Activated CD4-positive, CD25-positive, alpha-beta regulatory T cell treated with anti-CD3 and anti-CD28 coated beads, Interleukin-2, amount 50 U/mL, for 16 hours (primary cell): Measurements from ENCODE around the gene CAPN10.

Experiments
- DNase-seq: peaks from one replicate; pipeline ENCODE4 v3.0.0-alpha.2; 2020; ENCODE audit warnings: low read depth, low spot score

Gene CAPN10

DNA sequence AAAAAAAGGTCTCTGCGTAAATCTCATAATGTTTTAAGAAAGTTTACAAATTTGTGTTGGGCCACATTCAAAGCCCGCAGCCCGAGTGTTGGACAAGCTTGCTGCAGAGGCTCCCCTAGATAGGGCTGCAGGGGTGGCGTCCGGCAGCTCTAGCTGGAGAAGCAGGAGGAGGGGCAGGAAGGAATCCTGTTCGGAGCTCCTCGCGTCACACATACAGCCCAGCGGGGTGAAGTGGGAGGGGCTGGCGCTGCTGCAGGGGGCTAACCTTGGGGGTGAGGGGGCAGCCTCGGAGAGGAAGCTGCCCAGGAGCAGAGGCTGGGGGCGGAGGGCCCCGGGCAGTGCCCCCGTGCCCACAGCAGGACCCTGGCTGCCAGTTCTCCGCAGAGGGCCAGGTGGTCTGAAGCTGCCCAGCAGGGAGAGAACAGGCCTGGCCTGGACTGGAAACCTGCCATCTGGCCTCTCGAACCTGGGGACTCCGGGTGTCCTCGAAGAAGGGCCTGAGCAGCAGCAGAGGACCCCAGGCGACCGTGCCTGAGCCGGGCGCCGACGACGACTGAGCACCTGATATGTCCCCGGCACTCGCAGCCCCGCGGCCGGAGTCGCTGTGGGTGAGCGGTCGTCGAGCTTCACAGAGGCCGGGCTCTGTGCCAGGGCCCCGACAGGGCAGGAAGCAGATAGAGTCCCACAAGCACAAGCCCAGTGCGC, 36.1 kb downstream of the CAPN10 start:
- no peak for DNase-seq

DNA sequence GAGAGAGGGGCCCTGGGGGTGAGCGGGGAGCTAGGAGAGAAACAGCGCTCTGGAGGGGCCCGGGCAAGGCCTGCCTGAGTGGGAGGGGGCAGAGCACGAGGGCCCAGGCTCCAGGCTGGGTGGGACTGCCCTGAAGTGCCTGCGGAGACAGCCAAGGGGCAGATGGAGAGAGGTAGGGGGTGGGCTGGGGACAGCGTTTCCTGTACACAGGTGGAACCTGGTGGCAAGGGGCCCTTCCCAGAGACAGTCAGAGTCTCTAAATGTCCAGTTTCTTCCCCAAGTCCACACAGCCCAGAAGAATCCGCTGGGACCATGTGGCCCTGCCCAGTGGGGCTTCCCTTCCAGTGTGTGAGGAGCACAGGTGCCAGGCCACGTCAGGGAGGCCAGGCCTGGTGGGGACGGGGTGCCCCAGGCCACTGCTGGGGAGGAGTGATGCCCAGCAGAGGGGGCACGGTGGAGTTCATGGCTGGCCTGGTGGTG, 37.0 kb downstream of the CAPN10 start:
- no peak for DNase-seq

DNA sequence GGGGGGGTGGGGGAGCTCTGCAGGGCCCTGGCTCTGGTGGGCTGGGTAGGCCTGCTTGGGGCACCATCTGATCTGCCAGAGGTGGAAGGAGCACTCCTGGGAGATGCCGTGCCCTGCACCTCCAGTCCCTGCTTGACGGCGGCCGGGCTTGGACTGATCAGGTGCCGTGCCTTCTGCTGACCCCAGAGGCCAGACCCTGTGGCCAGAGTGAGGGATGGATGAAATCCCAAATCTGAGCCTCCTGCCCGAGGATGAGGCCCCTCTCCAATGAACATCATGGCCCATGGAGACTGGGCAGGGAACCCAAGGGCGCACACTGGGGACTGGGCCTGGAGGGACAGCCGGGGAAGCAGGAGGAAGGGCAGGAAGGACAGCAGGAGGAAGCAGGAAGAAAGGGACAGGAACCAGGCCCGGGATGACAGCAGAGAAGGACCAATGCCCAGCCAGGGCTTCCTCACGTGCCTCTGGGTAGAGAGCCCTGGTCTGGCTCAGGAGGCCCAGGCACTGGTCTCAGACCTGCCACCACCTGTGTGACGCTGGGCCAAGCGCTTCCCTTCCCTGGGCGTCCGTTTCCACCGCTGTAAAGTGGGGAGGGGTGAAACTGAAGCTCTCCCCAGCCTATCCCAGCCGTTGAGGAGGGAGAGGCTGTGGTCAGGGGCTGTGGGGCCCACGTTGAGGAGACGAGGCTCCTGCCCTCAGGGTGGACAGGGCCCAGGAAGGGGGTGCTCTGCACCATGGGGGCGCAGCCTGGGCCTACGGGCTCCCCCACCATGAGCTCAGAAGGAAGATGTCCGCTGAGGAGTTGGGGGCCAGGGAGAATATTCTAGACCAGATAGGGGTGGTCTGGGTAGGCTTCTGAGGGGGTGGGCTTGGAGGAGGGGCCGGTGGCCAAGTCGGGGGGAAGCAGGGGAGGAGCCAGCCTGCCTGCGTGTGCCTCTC, 37.7 kb downstream of the CAPN10 start:
- no peak for DNase-seq

DNA sequence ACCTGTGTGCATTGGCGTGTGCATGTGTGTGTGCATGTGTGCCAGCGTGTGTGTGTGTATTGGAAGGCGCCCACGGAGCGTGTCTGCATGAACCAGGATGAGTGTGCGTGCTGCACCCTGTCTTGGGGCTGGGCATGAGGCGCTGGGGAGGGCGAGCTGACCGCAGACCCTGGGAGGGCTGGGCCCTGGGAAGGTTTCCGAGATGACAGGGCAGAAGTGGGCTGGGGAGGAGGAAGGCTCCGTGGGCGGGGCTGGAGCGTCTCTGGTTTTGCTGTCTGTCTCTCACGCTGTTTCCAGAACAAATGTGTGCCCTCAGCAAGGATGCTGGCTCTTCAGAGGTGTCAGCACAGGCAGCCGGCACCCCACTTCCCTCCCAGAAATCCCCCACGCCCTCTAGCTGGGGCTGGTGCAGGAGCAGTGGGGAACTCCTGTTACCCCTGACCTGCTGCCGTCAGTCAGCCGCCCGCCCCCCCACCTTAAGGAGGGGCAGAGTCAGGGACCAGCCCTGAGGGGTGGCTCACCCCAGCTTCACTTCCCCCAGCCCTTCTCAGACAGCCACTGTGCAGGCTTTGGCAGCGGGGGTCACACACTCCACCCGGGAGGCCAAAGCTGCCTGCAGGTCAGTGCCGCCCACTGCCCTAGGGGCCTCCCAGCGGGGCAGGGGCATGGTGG, 38.6 kb downstream of the CAPN10 start, which contains the start of gene GPR35:
Gene GPR35, plus strand, starts transcription at position 531 of the 672 bp plus-strand sequence. CDS start 4,473 bp downstream, outside the sequence.
- DNase-seq, result peak; percentile 33

DNA sequence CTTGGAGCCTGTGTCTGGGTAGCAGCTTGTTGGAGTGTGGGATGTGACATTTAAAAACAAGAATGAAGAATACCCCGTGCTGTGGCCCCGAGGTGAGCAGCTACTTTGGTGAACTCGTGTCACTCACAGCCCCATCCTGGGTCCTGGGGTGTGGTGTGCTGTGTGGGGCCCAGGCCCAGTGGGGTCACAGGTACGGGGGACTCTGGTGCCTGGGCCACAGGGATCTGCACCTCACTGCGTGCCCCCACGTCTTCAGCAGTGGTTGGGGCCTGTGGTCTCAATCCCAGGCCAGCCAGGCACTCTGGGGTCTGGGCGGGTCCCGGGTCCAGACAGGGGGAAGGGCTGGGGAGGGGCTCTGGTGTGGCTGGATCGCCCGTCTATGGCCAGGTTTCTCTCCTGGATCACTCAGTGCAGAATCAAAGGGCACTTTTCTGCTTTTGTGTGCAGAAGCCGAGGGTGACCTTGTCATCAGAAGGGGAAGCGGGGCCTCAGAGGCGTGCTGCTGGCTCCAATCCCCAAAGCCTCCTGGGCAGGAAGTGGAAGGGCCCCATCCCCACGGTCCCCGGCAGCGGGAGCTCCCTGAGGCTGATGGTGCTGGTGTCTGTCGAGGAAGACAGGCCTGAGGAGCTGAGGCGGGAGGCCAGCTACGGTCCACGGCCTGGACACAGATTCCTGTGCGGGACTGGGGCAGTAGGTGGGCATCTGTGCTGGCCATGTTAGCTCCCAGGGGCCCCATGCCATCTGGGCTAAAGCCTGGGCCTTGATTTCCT, 40.2 kb downstream of the CAPN10 start:
- DNase-seq, result no peak

DNA sequence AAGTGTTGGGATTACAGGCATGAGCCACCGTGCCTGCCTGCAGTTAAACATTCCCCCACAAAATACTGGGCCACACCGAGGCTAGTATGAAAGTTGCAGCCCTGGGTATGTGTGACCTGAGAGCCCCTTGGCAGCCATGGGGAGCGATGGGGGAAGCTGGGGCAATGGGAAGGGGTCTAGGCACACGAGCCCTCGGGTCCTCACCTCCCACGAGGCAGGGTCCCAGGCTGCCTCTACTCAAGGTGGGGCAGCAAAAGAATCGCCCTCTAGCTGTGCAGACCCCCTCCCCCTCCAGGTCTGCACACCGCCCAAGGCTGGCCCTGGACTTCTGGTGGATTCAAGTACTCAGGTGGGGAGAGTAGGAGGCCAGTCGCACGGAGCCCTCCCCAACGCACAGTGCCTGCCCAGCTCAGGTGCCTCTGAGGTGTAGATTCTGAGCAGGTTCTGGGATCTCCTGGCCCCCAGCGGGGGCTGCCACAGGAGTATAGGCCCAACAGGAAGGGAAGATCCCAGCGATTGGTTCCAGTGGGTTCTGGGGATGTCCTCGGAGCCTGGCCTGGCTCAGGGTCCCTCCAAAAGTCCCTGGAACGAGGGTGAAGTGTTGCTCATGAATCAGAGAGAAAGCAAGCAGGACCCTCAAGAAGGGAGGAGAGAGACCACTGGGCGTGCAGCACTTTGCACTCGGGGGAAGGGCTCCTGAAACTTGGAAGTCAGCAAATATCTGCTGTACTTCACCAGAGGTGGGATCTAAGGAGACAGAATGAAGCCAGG, 41.4 kb downstream of the CAPN10 start:
- DNase-seq, result no peak

DNA sequence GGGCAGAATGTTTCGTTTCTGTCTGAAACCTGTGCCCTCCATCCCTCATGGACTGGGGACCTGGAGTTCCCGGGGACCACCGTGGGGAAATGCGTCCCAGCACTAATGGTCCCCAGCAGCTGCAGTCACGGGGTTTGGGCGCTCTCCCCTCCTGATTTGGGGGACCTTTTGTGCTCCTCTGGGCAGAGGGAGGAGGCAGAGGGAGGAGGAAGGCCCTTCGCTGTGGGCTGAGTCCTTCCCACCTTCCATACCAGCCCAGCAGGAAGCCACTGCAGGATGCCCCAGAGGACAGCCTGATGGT, 41.9 kb downstream of the CAPN10 start:
- no peak for DNase-seq

DNA sequence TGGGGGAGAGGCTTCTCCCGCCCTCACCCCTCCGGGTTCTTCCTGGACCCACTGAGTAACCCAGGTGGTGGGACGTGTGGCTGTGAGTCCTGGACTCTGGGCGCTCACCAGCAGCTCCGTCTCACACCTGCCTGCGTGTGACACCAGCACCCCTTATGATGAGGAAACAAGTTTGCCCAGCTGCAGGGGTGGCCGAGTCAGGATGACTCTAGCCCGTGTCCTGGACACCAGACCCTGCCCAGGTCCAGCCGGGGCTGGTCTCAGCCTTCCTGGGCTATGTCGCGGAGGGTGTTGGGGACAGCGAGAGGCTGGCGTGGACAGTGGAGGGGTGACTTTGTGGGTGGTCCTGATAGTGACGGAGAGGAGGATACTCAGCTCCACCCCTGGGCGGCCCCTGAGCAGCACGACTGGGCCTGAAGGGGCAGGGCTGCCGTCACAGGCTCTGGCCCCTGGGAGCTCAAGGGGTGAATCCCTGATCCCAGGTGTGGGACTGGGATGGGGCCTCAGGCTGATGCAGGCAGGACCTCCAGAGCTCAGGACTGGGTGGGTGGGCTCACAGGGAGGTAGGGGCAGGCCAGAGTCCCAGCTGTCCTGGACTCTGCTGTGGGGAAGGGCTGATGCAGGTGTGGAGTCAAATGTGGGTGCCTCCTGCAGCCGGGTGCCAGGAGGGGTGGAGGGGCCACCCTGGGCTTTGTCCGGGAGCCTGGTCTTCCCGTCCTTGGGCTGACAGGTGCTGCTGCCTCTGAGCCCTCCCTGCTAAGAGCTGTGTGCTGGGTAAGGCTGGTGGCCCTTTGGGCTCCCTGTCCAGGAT, 42.5 kb downstream of the CAPN10 start:
- no peak for DNase-seq

DNA sequence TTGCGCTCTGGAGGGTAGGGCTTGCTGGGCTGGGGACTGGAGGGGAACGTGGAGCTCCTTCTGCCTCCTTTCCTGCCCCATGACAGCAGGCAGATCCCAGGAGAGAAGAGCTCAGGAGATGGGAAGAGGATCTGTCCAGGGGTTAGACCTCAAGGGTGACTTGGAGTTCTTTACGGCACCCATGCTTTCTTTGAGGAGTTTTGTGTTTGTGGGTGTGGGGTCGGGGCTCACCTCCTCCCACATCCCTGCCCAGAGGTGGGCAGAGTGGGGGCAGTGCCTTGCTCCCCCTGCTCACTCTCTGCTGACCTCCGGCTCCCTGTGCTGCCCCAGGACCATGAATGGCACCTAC, 43.1 kb downstream of the CAPN10 start:
- DNase-seq, result no peak

DNA sequence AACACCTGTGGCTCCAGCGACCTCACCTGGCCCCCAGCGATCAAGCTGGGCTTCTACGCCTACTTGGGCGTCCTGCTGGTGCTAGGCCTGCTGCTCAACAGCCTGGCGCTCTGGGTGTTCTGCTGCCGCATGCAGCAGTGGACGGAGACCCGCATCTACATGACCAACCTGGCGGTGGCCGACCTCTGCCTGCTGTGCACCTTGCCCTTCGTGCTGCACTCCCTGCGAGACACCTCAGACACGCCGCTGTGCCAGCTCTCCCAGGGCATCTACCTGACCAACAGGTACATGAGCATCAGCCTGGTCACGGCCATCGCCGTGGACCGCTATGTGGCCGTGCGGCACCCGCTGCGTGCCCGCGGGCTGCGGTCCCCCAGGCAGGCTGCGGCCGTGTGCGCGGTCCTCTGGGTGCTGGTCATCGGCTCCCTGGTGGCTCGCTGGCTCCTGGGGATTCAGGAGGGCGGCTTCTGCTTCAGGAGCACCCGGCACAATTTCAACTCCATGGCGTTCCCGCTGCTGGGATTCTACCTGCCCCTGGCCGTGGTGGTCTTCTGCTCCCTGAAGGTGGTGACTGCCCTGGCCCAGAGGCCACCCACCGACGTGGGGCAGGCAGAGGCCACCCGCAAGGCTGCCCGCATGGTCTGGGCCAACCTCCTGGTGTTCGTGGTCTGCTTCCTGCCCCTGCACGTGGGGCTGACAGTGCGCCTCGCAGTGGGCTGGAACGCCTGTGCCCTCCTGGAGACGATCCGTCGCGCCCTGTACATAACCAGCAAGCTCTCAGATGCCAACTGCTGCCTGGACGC, 43.6 kb downstream of the CAPN10 start:
- no peak for DNase-seq

DNA sequence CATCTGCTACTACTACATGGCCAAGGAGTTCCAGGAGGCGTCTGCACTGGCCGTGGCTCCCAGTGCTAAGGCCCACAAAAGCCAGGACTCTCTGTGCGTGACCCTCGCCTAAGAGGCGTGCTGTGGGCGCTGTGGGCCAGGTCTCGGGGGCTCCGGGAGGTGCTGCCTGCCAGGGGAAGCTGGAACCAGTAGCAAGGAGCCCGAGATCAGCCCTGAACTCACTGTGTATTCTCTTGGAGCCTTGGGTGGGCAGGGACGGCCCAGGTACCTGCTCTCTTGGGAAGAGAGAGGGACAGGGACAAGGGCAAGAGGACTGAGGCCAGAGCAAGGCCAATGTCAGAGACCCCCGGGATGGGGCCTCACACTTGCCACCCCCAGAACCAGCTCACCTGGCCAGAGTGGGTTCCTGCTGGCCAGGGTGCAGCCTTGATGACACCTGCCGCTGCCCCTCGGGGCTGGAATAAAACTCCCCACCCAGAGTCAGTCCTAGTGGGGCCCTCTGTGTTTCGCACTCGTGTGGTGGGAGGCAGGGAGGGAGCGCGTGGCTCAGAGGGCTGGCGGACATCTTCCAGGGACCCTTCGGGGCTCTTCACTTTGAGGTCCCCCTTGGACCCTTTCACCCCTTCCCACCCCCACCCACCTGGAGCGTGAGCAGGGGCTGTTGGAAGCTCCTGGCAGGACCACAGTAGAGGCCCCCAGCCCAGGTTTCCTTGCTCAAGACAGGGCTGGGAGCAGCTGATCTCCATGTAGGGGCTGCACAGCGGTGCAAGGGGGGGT, 44.4 kb downstream of the CAPN10 start:
- DNase-seq, result no peak

DNA sequence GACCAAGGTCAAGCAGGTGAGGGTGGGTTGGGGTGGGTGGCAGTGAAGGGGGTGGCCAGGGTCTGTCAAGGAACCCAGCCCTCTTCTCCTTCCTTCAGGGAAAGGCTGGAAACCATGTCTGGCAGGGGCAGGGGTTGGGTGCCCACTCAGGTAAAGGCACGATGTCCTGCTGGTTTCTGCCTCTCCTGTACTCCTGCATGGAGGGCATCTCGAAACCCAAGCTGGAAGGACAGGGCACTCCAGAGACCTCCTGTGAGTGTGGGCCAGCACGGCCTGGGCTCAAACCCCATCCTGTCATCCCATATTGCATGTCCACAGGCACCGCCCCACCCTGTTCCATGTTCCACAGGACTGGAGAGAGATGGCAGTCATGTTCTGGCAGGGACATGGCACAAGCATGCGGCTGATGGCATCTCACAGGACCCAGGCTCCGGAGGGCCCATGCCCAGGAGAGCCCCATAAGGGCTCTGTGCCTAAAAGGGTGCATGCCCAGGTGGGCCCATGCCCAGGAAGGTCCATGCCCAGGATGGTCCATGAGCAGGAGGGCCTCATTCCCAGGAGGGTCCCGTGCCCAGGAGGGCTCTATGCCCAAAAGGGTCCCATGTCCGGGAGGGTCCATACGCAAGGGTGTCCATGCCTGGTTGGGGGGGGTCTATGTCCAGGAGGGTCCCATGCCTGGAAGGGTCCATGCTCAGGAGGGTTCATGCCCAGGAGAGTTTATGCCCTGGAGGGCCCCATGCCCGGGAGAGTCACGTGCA, 45.2 kb downstream of the CAPN10 start:
- no peak for DNase-seq

DNA sequence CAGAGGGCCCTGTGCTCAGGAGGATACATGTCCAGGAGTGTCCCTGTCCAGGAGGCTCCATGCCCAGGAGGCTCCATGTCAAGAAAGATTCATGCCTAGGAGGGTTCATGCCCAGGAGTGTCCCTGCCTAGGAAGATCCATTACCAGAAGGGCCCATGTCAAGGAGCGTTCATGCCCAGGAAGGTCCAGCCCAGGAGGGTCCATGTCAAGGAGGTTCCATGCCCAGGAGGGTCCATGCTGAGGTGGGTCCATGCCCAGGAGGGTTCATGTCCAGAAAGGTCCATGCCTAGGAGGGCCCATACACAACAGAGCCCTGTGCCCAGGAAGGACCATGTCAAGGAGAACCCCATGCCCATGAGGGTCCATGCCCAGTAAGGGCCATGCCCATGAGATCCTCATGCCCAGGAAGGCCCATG, 45.8 kb downstream of the CAPN10 start:
- no peak for DNase-seq

DNA sequence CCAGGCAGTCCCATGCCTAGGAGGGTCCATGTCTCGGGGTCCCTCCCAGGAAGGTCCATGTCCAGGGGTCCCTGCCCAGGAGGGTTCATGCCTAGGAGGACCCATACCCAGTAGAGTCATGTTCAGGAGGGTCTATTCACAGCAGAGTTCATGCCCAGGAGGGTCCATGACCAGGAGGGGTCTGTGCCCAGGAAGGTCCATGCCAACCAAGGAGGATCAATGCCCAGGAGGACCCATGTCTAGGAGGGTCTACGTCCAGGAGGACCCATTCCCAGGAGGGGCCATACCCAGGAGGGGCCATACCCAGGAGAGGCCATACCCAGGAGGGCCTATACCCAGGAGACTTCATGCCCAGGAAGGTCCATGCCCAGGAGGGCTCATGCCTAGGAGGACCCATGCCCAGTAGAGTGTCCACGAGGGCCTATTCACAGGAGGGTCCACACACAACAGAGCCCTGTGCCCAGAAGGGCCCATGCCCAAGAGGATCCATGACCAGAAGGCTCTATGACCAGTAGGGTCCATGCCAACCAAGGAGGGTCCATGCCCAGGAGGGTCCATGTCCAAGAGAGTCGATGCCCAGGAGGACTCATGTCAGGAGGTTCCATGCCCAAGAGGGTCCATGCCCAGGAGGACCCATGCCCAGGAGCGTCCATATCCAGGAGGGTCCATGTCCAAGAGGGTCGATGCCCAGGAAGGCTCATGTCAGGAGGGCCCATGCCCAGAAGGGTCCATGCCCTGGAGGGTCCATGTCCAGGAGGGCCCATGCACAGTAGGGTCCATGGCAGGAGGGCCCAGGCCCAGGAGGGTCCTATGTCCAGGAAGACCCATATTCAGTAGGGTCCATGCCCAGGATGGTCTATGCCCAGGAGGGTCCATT, 48.8 kb downstream of the CAPN10 start:
- no peak for DNase-seq

DNA sequence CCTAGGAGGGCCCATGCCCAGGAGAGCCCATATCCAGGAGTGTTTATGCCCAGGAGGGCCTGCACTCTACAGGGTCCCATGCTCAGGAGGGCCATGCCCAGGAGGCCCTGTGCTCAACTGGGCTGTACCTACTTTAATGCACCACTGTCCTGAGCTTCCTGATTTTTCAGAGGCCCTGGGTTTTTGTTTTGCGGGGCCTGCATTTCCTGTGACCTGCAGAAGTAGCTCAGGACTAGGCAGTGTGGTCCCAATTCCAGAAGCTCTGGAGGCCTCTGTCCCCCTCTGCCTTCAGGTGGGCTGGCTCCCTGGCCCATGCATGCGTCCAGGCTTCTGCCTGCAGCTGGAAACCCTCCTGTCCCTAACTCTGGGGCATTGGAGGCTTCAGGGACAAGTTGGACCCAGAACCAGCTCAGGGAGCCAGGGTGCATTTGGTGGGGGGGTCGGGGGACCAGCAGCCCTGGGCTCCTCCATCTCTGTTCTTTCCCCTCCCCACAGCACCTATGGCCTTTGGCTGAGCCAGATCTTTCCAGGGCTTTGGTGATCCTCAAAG, 49.5 kb downstream of the CAPN10 start:
- no peak for DNase-seq

DNA sequence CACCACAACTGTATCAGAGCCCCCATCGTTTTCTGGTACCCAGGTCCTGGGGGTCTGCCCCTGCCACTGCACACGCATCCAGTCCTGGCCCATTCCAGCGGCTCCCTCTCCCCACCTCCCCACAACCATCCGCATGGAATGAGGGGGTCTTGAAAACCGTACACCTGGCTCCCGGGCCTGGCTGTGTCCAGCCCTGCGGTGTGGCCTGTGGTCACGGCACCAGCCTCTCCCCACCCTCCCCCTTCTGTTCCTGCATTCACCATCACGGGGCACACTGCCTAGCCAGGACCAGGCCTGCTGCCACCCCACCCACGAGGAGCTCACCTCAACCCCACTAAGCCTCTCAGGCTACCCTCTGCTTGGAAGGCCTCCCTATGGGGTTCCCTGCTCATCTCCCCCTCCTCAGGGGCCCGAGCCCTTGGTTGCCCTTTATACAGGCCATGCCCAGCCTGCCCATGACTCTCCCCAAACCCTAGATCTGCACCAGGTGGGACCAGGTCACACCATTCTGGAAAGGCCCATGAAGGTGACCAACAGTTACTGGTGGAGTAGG, 50.1 kb downstream of the CAPN10 start:
- no peak for DNase-seq
